MCF 10A (cell line): ENCODE measurements around the gene PKNOX2. TPM values are rescaled to one million over a fixed set of nuclear protein-coding genes. Genes with fewer than 3 reads are reported as not detected.
A peak's percentile ranks its signal among the peaks of the same experiment; 100 is the strongest.

Experiments
- BruUV-seq: library from RNA; stranded (reverse); fragments of 400-500 nt; replicated peaks from 2 replicates; lab custom pipeline; 2021; lab: Mats Ljungman, UMichigan
- CTCF ChIA-PET: fragments of 300-600 bp; sonication (Branson Sonifier 250); formaldehyde crosslinking; extraction: SDS; loops from one replicate; lab custom pipeline; 2021; ENCODE audit warnings: antibody characterized with exemption, inconsistent platforms; lab: Yijun Ruan, JAX
- POLR2A ChIA-PET: fragments of 300-600, 350-650 bp; sonication (Branson Sonifier 250); formaldehyde crosslinking; extraction: SDS; loops from one replicate; lab custom pipeline; 2020; ENCODE audit warnings: antibody characterized with exemption, inconsistent platforms; lab: Yijun Ruan, JAX
- DNase-seq: peaks from one replicate; pipeline ENCODE4 v3.0.0-alpha.2; 2018; ENCODE audit not compliant: unreplicated experiment
- H3K27ac Mint-ChIP-seq: one replicate; pipeline ENCODE4 v1.8.0; 2022; ENCODE audit warnings: mild to moderate bottlenecking, low read depth, mixed read lengths; ENCODE audit not compliant: unreplicated experiment
- H3K27me3 Mint-ChIP-seq: one replicate; pipeline ENCODE4 v1.8.0; 2022; ENCODE audit warnings: mixed read lengths; ENCODE audit not compliant: insufficient read depth, unreplicated experiment
- H3K36me3 Mint-ChIP-seq: one replicate; pipeline ENCODE4 v1.8.0; 2022; ENCODE audit warnings: mild to moderate bottlenecking, moderate library complexity, mixed read lengths; ENCODE audit not compliant: insufficient read depth, unreplicated experiment
- H3K4me1 Mint-ChIP-seq: one replicate; pipeline ENCODE4 v1.8.0; 2022; ENCODE audit warnings: mixed read lengths; ENCODE audit not compliant: insufficient read depth, unreplicated experiment
- H3K4me3 Mint-ChIP-seq: one replicate; pipeline ENCODE4 v1.8.0; 2022; ENCODE audit warnings: mild to moderate bottlenecking, moderate library complexity, mixed read lengths; ENCODE audit not compliant: unreplicated experiment
- H3K9me3 Mint-ChIP-seq: one replicate; pipeline ENCODE4 v1.8.0; 2022; ENCODE audit warnings: mixed read lengths; ENCODE audit not compliant: unreplicated experiment
- intact Hi-C: fragments of 100-400 bp; cut with micrococcal nuclease; formaldehyde crosslinking; loops from 2 replicates; pipeline ENCODE4 v1.14.1; 2022
- total RNA-seq: library from RNA; stranded (reverse); gene quantifications from 2 replicates; pipeline ENCODE4 v1.2.3, GENCODE V29; 2022
- TF ChIP-seq, protein P1 (sequence below): fragments of 200-600 bp; IDR thresholded peaks from one replicate; pipeline ENCODE4 v1.8.0; 2022; ENCODE audit warnings: antibody characterized with exemption, mild to moderate bottlenecking; ENCODE audit not compliant: unreplicated experiment

Gene PKNOX2
- total RNA-seq, 1 experiment from 2014 or later: not detected

DNA sequence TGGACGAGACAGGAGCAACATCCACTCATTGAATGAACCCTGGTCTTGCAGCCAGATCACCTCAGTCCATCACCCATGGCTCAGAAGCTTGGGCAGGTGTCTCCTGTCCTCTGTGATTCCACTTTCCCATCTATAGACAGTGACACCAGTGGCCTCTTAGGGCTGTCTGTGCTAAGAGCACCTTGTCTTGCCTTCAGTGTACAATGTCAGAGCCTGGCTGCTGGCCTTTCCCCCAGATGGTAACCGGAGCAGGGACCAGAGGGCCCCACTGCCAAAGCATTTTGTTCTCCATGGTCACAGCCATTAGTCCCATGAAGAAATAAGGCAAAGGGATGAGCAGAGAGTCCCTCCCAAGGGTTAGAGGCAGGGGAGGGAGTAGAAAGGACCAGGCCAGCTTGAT lies 35.4 kb downstream of the PKNOX2 start:
- intact Hi-C loops: no loop called here
- Mint-ChIP-seq H3K27ac (no peak overlapping the region), H3K36me3 (no peaks in the 10 kb centered on the region), H3K4me3 (no peak overlapping the region), H3K9me3 (no peaks in the 10 kb centered on the region), H3K27me3 (peaks cover 27% of the 10 kb centered on the region), H3K4me1 (peaks cover 4% of the 10 kb centered on the region)
- DNase-seq: no peak
- TF ChIP-seq, protein P1, sequence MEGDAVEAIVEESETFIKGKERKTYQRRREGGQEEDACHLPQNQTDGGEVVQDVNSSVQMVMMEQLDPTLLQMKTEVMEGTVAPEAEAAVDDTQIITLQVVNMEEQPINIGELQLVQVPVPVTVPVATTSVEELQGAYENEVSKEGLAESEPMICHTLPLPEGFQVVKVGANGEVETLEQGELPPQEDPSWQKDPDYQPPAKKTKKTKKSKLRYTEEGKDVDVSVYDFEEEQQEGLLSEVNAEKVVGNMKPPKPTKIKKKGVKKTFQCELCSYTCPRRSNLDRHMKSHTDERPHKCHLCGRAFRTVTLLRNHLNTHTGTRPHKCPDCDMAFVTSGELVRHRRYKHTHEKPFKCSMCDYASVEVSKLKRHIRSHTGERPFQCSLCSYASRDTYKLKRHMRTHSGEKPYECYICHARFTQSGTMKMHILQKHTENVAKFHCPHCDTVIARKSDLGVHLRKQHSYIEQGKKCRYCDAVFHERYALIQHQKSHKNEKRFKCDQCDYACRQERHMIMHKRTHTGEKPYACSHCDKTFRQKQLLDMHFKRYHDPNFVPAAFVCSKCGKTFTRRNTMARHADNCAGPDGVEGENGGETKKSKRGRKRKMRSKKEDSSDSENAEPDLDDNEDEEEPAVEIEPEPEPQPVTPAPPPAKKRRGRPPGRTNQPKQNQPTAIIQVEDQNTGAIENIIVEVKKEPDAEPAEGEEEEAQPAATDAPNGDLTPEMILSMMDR: no peak
- BruUV-seq: no TSS peak
- ChIA-PET CTCF (no interaction called here), POLR2A (no interaction called here)

DNA sequence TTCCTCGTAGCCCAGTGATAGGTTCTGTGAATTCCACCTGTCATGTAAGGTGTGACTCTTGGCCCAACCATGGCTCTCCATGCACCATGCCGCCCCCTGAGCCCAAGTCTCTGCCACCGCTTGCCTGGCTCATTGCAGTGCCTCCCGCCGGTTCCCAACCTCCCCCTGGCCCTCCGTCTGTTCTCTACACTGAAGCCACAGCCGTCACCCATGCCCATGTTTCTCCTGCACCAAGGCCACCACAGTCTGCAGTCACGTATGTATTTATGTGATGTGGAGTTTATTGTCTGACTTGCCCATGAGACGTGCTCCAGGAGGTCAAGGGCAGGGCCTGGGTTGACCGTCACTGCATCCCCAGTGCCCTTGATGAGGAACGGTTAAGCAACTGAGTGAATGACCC lies 35.9 kb downstream of the PKNOX2 start:
- Mint-ChIP-seq H3K36me3 (no peaks in the 10 kb centered on the region), H3K27me3 (peaks cover 27% of the 10 kb centered on the region), H3K4me3 (no peak overlapping the region), H3K27ac (no peak overlapping the region), H3K4me1 (peaks cover 4% of the 10 kb centered on the region), H3K9me3 (no peaks in the 10 kb centered on the region)
- CTCF ChIA-PET: interaction anchor here (1.1 kb wide), 1 partner anchor 36 kb away, joined by 4 read pairs; the partner anchor contains the start of gene PKNOX2
- intact Hi-C loops: no loop called here
- BruUV-seq: no TSS peak
- TF ChIP-seq, protein P1: no peak
- POLR2A ChIA-PET: no interaction called here
- no peak for DNase-seq

DNA sequence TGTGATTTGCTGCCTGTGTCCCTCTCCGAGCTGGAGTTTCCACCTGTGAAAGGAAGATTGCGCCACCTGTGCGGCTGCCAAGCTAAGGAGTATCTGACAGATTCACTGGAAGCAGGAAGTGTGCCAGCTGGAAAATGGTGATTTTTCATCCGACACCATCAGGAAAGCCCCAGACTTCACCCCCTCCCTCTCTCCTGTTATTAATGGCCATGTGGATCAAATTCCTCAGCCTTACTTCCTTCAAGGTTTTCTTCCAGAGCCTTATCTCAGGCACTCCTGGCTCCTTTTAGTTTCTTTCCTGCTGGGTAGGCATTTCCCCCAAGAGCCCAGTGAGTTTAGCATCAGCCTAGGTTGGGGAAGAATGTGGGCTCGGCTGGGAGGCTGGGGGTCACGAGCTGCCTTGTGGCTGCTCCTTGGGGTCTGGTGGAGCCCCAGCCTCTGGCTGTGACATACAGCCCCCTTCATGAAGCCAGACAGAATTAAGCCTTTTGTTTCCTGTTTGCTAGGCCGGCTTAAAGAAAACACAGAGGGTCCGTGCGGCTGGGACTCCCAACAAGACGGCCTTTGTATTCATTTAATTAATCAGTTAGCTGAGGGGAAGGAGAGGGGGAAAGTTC lies 37.1 kb downstream of the PKNOX2 start:
- TF ChIP-seq, protein P1: no peak
- DNase-seq: peak; percentile 67
- no peak overlapping the region for H3K4me3 Mint-ChIP-seq
- H3K4me1 Mint-ChIP-seq: peaks cover 4% of the 10 kb centered on the region
- no peaks in the 10 kb centered on the region for H3K9me3 Mint-ChIP-seq
- ChIA-PET CTCF (interaction anchor here (0.6 to 1.1 kb wide), 5 partner anchors 37 to 230 kb away, joined by 3 to 5 read pairs (median 3); partner anchors contain the start of gene PKNOX2), POLR2A (interaction anchor here (0.7 kb wide), 1 partner anchor 13 kb away, joined by 4 read pairs; no protein-coding TSS in a partner anchor)
- BruUV-seq: no TSS peak
- intact Hi-C loops: no loop called here
- no peaks in the 10 kb centered on the region for H3K36me3 Mint-ChIP-seq
- H3K27me3 Mint-ChIP-seq: peaks cover 27% of the 10 kb centered on the region
- H3K27ac Mint-ChIP-seq: no peak overlapping the region

DNA sequence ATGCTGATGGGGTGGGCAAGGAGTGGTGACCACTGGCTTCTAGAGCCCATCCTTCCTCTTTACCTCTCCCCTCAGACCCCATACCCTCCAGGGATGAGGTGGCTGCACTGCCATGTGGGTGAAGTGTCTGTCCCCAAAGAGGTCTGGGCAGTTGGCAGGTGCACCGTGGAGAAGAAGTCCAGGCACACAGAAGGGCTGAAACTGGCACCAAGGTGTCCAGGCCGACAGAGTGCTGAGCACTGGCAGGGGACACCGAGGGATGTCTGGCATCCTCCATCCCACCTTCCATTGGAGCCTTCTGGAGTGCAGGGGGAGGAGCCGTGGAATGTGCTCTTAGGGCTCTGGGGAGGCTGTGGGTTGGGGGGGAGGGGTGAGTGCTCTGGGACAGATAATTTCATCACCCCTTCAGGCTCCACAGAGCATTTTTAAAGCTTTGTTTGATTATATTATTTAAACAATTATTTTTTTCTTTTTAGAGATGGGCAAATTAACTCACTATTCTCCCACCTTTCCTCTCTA lies 37.9 kb downstream of the PKNOX2 start:
- peaks cover 4% of the 10 kb centered on the region for H3K4me1 Mint-ChIP-seq
- no peaks in the 10 kb centered on the region for H3K9me3 Mint-ChIP-seq
- TF ChIP-seq, protein P1: no peak
- intact Hi-C loops: no loop called here
- peaks cover 27% of the 10 kb centered on the region for H3K27me3 Mint-ChIP-seq
- no peak overlapping the region for H3K4me3 Mint-ChIP-seq
- ChIA-PET POLR2A (no interaction called here), CTCF (interaction anchor here (0.8 to 1.5 kb wide), 2 partner anchors 40 to 60 kb away, joined by 3 read pairs; no protein-coding TSS in a partner anchor)
- no peaks in the 10 kb centered on the region for H3K36me3 Mint-ChIP-seq
- H3K27ac Mint-ChIP-seq: no peak overlapping the region
- DNase-seq: no peak
- BruUV-seq: no TSS peak
